ENCODE data around the gene ST6GALNAC3.

GRCh38 chr1:76530953-76531352 is 456.4 kb downstream of the ST6GALNAC3 start:
- TF ChIP-seq CTCF (IDR thresholded peaks at IDR 0.05) (no peak), EZH2 (IDR thresholded peaks at IDR 0.05) (no peak), EZH2phosphoT487 (IDR thresholded peaks at IDR 0.05) (no peak)
